HG03095 (cell line): ENCODE measurements around the gene CDK5R2.
"Not testable (repeated sequence)": the region's sequence is repeated elsewhere in the genome, so short reads cannot be mapped to it uniquely, and the experiment has no call there.

Experiments used
- ATAC-seq: cut with Tn5 transposase; IDR thresholded peaks from one replicate; pipeline ENCODE4 v1.9.1; 2021; ENCODE audit warnings: moderate library complexity; ENCODE audit not compliant: unreplicated experiment

The CDK5R2 gene

GRCh38 chr2:218959141-218959731 is at the start of gene CDK5R2:
CDK5R2 (plus strand) TSS chr2:218959666; CDS start chr2:218959821, 155 bp downstream.
- ATAC-seq = peak; percentile 97

GRCh38 chr2:218910741-218911140 is 48.7 kb upstream of the CDK5R2 start:
- no peak for ATAC-seq

- no peak for ATAC-seq
Observed at GRCh38 chr2:218920504-218920903, 39.0 kb upstream of the CDK5R2 start.

- no peak for ATAC-seq
Observed at GRCh38 chr2:218924757-218925156, 34.7 kb upstream of the CDK5R2 start.

GRCh38 chr2:218925434-218925833 is 34.0 kb upstream of the CDK5R2 start:
- ATAC-seq = no peak

- no peak for ATAC-seq
Observed at GRCh38 chr2:218927422-218927821, 32.0 kb upstream of the CDK5R2 start.

- no peak for ATAC-seq
Observed at GRCh38 chr2:218927876-218928275, 31.6 kb upstream of the CDK5R2 start.

GRCh38 chr2:218930488-218930887 is 29.0 kb upstream of the CDK5R2 start:
- ATAC-seq = not testable (repeated sequence)

- ATAC-seq = not testable (repeated sequence)
Observed at GRCh38 chr2:218931751-218932150, 27.7 kb upstream of the CDK5R2 start.

- no peak for ATAC-seq
Observed at GRCh38 chr2:218944759-218945404, 14.6 kb upstream of the CDK5R2 start.

GRCh38 chr2:218946621-218947020 is 12.8 kb upstream of the CDK5R2 start:
- ATAC-seq = no peak

GRCh38 chr2:218952160-218952559 is 7.3 kb upstream of the CDK5R2 start:
- no peak for ATAC-seq

- ATAC-seq = no peak
Observed at GRCh38 chr2:218953366-218953954, 6.0 kb upstream of the CDK5R2 start.

GRCh38 chr2:218954541-218955300 is 4.7 kb upstream of the CDK5R2 start:
- ATAC-seq = no peak

GRCh38 chr2:218956039-218956438 is 3.4 kb upstream of the CDK5R2 start:
- no peak for ATAC-seq

GRCh38 chr2:218957671-218958070 is 1.8 kb upstream of the CDK5R2 start:
- no peak for ATAC-seq

GRCh38 chr2:218958276-218958675 is 1.2 kb upstream of the CDK5R2 start:
- ATAC-seq = no peak

GRCh38 chr2:218959761-218960308 is 369 bp downstream of the CDK5R2 start:
- no peak for ATAC-seq

GRCh38 chr2:218960309-218961165 is 1.1 kb downstream of the CDK5R2 start:
- no peak for ATAC-seq

GRCh38 chr2:218961229-218961628 is 1.8 kb downstream of the CDK5R2 start:
- no peak for ATAC-seq
